GM19035 (cell line): ENCODE measurements around the gene ZNF821.
A peak's percentile ranks its signal among the peaks of the same experiment; 100 is the strongest.
"Not testable (repeated sequence)": the region's sequence is repeated elsewhere in the genome, so short reads cannot be mapped to it uniquely, and the experiment has no call there.

ENCODE experiments used
- ATAC-seq: cut with Tn5 transposase; IDR thresholded peaks from one replicate; pipeline ENCODE4 v1.9.1; 2021; ENCODE audit not compliant: unreplicated experiment

The ZNF821 gene

GRCh38 chr16:71865173-71865863 is 18.7 kb downstream of the ZNF821 start:
- ATAC-seq: no peak

- no peak for ATAC-seq
Measured at GRCh38 chr16:71863995-71864394, 20.0 kb downstream of the ZNF821 start.

DNA sequence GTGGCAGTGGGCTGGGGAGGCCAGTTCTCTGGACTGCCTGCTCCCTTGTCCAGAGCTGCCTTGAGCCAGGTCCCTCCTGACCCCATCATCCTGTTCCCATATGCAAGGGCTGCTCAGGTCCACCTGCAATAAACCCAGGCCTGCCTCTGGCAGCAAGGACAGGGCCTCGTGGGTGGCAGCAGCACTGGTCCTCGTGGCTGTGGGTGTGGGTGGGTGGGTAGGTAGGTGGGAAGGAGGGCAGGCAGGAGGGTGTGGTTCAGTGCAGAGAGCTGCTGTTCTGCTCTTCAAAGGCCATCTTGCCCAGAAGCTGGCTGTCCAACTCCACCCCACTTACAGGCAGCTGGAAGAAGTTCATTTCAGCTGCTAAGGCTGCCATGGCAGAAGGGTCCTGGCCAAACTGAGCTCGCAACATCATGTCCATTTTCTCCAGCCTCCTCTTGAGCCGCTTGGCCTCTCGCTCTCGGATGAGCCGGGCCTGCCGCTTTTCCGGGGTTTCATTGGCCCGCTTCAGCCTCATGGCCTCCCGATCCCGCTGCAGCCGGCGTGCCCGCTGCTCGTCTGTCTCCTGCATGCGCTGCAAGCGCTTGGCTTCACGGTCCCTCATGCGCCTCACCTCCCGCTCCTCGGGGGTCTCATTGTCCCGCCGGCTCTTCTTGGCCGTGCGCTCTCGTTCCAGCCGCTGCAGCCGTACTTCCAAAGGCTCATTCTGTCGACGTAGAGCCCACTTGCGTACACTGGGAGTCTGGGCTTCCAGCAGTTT is 24.0 kb downstream of the ZNF821 start:
- ATAC-seq: no peak

DNA sequence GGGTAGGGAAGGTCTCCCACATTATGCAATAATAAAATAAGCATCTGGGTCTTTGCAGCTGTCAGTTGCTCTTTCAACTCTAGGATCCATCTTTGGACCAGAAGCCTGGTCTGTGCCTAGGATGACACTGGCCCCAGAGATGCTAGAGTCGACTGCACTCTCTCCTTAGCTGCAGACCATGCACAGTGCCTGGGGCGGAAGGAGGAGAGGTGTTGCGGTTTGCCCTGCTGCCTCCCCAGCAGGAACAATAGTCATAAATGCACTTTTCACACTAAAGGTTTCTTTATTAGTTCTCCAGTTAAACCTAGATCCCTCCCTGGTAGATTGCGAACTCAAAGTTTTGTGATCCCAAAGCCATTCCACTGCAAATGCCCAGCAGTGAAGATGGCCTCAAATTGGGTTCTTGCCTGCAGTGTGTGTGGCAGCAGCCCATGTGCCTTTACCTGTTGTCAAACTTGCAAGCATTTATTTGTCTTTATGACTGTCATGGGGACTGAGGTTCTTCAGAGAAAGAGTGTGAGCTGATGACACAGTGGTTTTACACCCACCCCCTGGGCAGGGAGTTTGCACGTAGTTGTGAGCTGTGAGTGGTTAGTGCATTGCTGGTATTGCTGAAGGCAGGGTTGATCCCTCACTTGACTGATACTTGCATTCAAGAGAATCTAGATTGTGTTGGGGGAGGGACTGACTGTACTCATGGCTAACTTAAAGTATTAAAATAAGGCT is 27.9 kb downstream of the ZNF821 start:
- ATAC-seq: no peak

DNA sequence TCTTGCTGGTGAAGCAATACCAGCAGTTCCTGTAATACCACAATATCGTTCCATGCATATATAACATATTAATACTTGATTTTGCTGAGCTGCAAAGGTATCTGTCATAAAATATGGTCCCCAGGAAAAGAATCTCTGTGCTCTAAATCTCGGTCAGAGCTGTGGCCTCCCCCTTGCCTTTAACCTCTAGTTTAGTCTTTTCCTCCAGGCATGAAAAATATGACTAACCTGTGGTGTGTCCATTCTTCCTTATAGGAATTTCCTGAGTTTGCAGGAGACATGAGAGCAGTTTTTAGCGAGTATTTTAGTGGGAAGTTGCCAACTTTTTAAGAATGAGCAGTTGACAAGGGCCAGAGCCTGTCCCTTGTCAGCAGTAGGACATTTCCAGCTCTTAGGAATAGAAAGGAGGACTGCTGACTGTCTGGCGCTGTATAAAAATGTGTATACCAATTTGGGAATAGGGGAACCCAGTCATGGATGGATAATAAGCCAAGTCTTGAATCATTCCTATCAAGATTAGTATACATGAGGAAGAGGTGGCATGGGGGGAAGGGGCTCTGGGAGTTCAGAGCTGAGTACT is 29.5 kb downstream of the ZNF821 start:
- ATAC-seq: no peak

DNA sequence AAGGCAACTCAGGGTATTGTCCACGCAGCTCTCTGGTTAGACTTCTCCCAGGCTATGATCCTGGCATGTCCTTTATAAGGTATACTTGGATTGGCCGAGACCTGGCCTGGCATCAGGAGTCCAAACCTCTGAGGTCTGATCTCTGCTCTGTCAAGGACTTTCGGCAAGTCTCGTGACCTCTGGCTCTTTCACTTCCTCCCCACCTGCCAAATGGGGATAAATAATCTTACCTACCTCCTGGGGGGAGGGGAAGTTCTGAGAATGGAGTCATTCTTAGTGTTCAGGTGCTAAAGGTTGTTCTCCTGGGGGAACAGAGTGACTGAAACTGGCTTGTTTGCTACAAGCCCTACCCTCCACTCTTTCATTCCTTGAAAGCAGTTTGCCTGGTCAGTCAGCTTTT is 30.6 kb downstream of the ZNF821 start:
- peak; percentile 62 for ATAC-seq

DNA sequence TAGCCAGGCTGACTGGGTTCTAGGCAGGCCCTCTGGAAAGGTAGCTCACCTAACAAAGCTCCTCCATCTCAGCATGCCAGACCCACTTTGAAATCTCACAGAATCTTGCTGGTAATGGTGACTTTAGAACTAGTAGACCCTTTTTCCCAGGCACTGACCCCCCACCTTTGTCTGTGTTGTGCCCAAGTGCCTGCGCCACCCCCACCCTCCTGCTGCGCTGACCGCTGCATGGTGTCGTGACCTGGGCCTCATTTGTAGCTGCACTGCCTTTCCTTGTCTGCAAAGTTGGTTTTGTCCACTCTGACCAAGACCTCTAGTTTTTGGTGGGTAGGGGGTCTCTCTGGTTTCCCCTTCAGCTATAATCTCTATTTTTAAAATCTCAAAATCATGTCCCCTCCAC is 31.4 kb downstream of the ZNF821 start:
- ATAC-seq: no peak

GRCh38 chr16:71852158-71852557 is 31.8 kb downstream of the ZNF821 start:
- no peak for ATAC-seq

DNA sequence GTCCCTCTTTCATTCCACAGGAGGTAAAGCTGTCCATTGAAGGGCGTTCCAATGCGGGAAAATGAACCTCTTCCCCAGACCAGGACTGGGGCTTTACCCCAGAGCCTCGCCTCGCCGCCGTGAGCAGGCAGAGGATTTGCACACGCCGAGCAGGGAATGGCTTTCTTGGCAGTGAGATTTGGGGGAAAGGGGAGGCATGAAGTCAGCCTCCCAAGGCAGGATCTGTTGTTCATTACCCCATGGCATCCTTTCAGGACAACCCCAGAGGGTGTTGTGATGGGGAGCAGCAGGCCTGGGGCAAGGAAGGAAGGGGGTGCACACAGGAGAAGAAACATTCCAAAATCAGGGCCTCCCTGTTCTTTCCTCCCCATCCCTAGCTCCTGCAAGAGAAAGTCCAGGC is 32.2 kb downstream of the ZNF821 start:
- ATAC-seq: no peak

DNA sequence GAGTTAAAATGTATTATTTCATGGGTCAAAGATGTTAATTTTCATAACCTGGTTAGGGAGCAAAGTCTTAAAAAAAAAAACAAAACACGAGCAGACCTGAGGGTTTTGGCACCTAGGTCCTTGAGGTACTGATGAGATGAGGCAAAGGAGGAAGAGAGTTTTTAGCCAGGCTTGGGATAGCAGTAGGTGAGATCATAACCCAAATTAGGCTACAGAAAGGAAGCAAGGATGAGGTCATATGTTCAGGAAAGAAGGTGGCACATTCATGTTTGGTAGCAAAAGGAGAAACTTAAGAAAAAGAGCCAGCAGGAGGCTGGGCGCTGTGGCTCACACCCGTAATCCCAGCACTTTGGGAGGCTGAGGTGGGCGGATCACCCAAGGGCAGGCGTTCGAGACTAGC is 35.4 kb downstream of the ZNF821 start:
- ATAC-seq: no peak

DNA sequence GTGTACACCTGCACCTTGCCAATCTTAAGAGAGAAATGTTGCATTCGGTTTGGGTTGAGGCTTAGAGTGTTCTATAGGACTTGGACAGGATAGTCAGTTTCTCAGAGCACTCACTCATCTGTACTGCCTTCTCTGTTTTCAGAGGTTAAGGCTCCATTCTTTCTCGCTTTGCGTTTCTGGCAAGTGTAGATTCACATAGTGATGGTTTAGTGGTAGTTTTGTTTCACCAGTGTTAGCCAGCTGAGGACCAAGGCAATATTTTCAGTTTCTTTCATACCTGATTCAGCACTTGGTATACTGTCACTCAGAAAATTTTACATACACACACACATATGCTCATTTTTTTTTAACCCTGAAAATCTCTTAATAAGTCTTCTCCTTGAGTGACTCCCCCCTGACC is 36.9 kb downstream of the ZNF821 start:
- no peak for ATAC-seq

DNA sequence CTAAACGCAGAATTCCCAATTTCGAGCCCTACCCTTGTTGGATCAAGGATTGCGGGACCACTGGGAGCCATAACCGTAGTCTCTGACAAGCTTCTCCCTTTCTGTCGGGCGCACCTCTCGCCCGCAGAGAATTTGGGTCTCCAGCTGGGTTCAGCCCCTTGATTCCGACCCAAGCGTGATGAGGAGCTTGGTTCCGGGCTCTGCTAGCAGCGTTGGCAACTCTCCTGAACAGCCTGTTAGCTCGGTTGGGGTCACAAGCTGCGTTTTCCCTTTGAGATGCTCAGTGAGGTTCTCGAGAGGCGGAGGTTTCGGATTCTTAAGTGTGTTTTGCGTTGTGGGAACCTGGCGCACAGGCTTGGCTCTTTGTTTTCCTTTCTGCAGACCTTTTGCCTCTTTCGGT is 37.6 kb downstream of the ZNF821 start:
- ATAC-seq: peak; percentile 15

- peak; percentile 66 for ATAC-seq
Measured at GRCh38 chr16:71845639-71846430, 38.1 kb downstream of the ZNF821 start, which contains the start of gene ATXN1L. ATXN1L (plus strand) TSS chr16:71845976; CDS start chr16:71849741, 3,765 bp downstream.

- peak; percentile 28 for ATAC-seq
Measured at GRCh38 chr16:71843572-71843971, 40.4 kb downstream of the ZNF821 start.

DNA sequence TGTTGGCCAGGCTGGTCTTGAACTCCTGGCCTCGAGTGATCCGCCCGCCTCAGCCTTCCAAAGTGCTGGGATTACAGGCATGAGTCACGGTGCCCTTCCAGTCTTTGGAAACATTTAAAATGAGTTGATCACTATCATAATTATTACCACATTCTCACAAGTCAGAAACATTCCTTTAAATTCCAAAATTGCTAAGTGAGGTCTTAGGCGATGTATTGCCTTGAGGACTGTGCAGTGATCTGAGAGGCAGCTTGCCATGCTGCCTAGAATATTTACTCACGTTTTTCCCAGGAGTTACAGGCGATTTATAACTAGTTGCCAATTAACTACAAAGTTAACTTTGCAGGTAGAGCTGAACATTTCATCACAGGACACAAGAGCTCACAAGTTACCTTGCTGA is 43.9 kb downstream of the ZNF821 start:
- ATAC-seq: no peak

DNA sequence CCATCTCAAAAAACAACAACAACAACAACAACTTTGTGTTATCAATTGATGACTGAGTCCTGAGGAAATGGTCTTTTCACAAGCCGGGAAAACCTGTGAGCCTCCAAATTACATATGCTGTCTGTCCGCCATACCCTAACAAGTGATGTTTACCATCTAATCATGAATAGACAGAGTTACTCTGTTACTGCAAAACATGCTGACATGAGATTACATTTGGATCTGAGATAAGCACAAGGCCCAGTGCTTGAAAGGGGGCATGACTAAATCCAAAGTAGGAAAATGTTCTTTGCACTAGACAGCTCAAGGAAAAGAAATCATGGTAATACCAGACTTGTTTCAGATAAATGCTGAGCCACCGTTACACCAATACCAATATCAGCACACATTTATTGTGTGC is 46.8 kb downstream of the ZNF821 start:
- ATAC-seq: no peak

GRCh38 chr16:71834291-71834690 is 49.7 kb downstream of the ZNF821 start:
- no peak for ATAC-seq

DNA sequence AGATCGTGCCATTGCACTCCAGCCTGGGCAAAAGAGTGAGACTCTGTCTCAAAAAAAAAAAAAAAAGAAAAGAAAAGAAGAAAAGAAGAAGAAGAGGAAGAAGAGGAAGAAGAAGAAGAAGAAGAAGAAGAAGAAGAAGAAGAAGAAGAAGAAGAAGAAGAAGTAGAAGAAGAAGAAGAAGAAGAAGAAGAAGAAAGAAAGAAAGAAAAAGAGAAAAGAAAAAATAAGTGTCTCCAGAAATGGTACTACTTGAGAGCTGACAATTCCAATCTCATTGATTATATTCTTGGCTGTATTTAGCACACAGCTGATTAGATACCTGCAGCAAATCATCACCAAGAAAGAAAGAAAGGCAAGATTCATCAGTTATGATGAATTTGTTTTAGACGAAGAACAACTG is 51.9 kb downstream of the ZNF821 start:
- ATAC-seq: not testable (repeated sequence)

DNA sequence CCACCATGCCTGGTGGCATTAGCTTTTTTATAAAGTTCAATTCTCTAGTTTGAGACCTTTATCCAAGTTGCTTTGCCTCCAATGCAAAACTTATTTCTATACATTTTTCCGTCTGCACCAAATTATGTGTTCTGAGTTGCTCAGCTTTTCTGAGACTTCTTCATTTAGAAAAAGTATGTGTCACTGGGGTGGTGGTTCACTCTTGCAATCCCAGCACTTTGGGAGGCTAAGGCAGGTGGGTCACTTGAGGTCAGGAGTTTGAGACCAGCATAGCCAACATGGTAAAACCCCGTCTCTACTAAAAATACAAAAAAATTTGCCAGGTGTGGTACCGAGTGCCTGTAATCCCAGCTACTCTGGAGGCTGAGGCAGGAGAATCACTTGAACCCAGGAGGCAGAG is 52.3 kb downstream of the ZNF821 start:
- not testable (repeated sequence) for ATAC-seq

DNA sequence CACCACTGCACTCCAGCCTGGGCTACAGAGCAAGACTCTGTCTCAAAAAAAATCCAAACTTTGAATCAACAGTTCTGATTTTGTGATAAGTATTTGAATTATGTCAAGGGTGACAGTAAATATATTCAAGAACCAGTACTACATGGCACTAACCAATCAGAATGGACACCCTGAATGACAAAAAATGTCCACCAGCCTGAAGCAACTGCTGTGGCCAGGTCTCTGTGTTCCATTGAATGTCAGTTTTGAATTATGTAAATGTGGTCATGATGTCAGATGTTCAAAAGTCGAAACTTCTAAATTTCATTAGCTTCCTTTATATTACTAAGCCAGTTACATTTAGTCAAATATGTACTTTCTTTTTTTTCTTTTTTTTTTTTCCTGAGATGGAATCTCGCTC is 53.6 kb downstream of the ZNF821 start:
- no peak for ATAC-seq

- ATAC-seq: no peak
Measured at GRCh38 chr16:71826533-71827017, 57.4 kb downstream of the ZNF821 start.
